Measurements from ENCODE around the gene SPRYD4.

Gene SPRYD4

DNA sequence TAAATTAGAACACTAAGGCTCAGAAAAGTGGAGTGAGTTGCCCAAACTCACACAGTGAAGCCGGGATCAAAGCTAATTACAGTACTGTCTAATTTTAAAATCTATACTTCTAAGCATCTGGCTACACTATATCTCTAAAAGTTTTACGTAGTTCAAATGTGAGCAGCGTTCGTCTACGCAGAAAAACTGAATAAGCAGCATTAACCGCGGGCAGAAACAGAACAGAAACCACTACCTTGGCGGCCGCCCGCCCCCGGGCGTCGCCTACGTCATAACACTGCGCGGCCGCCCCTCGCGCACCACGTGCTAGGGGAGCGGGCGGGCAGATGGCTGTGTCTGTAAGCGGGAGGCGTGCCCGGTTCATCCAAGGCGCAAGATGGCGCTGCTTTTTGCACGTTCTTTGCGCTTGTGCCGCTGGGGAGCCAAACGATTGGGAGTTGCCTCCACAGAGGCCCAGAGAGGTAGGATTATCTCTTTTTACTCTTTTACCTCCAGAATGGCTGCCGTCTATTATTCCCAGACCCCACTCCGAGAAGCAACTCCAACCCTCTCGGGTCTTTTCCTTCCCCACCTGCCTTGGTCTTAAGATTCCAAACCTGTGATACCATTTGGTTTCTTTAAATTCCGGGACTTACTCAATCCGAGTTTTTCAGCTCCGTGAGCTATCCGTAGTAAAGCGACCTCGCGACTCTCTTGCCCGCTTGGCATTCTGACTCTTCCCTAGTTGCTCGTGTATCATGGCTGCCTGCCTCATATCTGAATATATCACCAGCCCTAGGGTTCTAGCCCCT is at the start of gene SPRYD4:
Gene SPRYD4, plus strand, starts transcription at position 363 of the 791 bp plus-strand sequence. Its CDS starts 14 bp downstream, at position 377.
- no peaks in the 10 kb centered on the region for H4K20me1 ChIP-seq (ENCODE audit: control insufficient read depth, insufficient read depth, low read depth, low read length)
- peak within 1 kb of the TSS; percentile 61 for H3K27ac ChIP-seq (ENCODE audit: low read depth, low read length)
- no peaks in the 10 kb centered on the region for H3K9me3 ChIP-seq (ENCODE audit: control insufficient read depth, insufficient read depth, low read length)
- H3K27me3 ChIP-seq (ENCODE audit: control insufficient read depth, low read length): no peaks in the 10 kb centered on the region
- peaks cover 5% of the 10 kb centered on the region; the same call in 1 of the 2 replicates for H3F3A ChIP-seq (ENCODE audit: control insufficient read depth, insufficient read depth)
- peaks cover 46% of the 10 kb centered on the region for H3K4me1 ChIP-seq (ENCODE audit: control insufficient read depth, low read length)
- peak within 1 kb of the TSS; percentile 92 for H3K4me2 ChIP-seq (ENCODE audit: low read length)
- H3K79me2 ChIP-seq (ENCODE audit: control insufficient read depth, low read length): peaks cover 37% of the 10 kb centered on the region
- TF ChIP-seq EZH2phosphoT487 (IDR thresholded peaks at IDR 0.05; ENCODE audit: borderline replicate concordance, low read length) (no peak), CTCF (IDR thresholded peaks at IDR 0.05; ENCODE audit: low read depth, low read length, poor library complexity, severe bottlenecking) (peak; percentile 66)
- H3K9me2 ChIP-seq (replicated peaks; ENCODE audit: control insufficient read depth, low read length): no peaks in the 10 kb centered on the region
- peaks cover 40% of the 10 kb centered on the region for H3K36me3 ChIP-seq (ENCODE audit: control insufficient read depth, low read length)
- peak within 1 kb of the TSS; percentile 93 for H3K4me3 ChIP-seq (ENCODE audit: low read length)

DNA sequence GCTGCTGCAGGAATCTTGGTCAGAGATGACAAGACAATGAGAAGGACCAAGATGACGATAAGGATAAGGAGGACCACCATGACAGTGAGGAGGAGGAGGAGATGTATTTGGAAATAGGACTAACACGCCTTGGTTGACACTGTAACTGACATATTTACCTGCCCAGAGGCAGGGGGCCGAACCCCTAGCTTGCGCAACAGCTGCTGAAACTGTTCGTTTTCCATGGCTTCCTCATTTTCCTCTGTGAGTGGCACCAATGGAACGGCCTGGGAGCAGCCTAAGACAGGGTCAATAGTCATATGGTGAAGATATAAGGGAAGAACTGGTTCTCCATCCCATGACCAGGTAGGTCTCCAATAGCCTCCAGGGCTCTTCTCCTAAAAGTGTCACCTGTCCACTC is 48.0 kb upstream of the SPRYD4 start:
- no peaks in the 10 kb centered on the region for H3K9me3 ChIP-seq (ENCODE audit: control insufficient read depth, insufficient read depth, low read length)
- no peaks in the 10 kb centered on the region for H3K27me3 ChIP-seq (ENCODE audit: control insufficient read depth, low read length)
- no peak overlapping the region for H3K27ac ChIP-seq (ENCODE audit: low read depth, low read length)
- H3K36me3 ChIP-seq (ENCODE audit: control insufficient read depth, low read length): peaks cover 89% of the 10 kb centered on the region
- TF ChIP-seq EZH2phosphoT487 (IDR thresholded peaks at IDR 0.05; ENCODE audit: borderline replicate concordance, low read length) (no peak), CTCF (IDR thresholded peaks at IDR 0.05; ENCODE audit: low read depth, low read length, poor library complexity, severe bottlenecking) (no peak)
- no peaks in the 10 kb centered on the region for H3K9me2 ChIP-seq (replicated peaks; ENCODE audit: control insufficient read depth, low read length)
- H3K79me2 ChIP-seq (ENCODE audit: control insufficient read depth, low read length): no peaks in the 10 kb centered on the region
- H3K4me1 ChIP-seq (ENCODE audit: control insufficient read depth, low read length): no peaks in the 10 kb centered on the region
- no peak overlapping the region for H3K4me3 ChIP-seq (ENCODE audit: low read length)
- no peak overlapping the region for H3K4me2 ChIP-seq (ENCODE audit: low read length)
- H3F3A ChIP-seq (ENCODE audit: control insufficient read depth, insufficient read depth): no peaks in the 10 kb centered on the region
- no peaks in the 10 kb centered on the region for H4K20me1 ChIP-seq (ENCODE audit: control insufficient read depth, insufficient read depth, low read depth, low read length)

GRCh38 chr12:56425193-56425592 is 43.2 kb upstream of the SPRYD4 start:
- Histone ChIP-seq H3K27ac (ENCODE audit: low read depth, low read length) (no peak overlapping the region), H3K9me2 (replicated peaks; ENCODE audit: control insufficient read depth, low read length) (no peaks in the 10 kb centered on the region), H3K9me3 (ENCODE audit: control insufficient read depth, insufficient read depth, low read length) (no peaks in the 10 kb centered on the region), H3K4me1 (ENCODE audit: control insufficient read depth, low read length) (no peaks in the 10 kb centered on the region), H3K27me3 (ENCODE audit: control insufficient read depth, low read length) (no peaks in the 10 kb centered on the region), H3K79me2 (ENCODE audit: control insufficient read depth, low read length) (no peaks in the 10 kb centered on the region), H4K20me1 (ENCODE audit: control insufficient read depth, insufficient read depth, low read depth, low read length) (no peaks in the 10 kb centered on the region), H3K4me2 (ENCODE audit: low read length) (no peak overlapping the region), H3K4me3 (ENCODE audit: low read length) (no peak overlapping the region), H3F3A (ENCODE audit: control insufficient read depth, insufficient read depth) (no peaks in the 10 kb centered on the region), H3K36me3 (ENCODE audit: control insufficient read depth, low read length) (peaks cover 88% of the 10 kb centered on the region)
- no peak for TF ChIP-seq EZH2phosphoT487 (IDR thresholded peaks at IDR 0.05; ENCODE audit: borderline replicate concordance, low read length)

- Histone ChIP-seq H3K27ac (ENCODE audit: low read depth, low read length) (no peak overlapping the region), H3K9me3 (ENCODE audit: control insufficient read depth, insufficient read depth, low read length) (no peaks in the 10 kb centered on the region), H3K79me2 (ENCODE audit: control insufficient read depth, low read length) (no peaks in the 10 kb centered on the region), H3K4me3 (ENCODE audit: low read length) (no peak overlapping the region), H3K36me3 (ENCODE audit: control insufficient read depth, low read length) (peaks cover 88% of the 10 kb centered on the region), H3F3A (ENCODE audit: control insufficient read depth, insufficient read depth) (no peaks in the 10 kb centered on the region), H3K4me2 (ENCODE audit: low read length) (no peak overlapping the region), H3K4me1 (ENCODE audit: control insufficient read depth, low read length) (no peaks in the 10 kb centered on the region), H3K9me2 (replicated peaks; ENCODE audit: control insufficient read depth, low read length) (no peaks in the 10 kb centered on the region), H3K27me3 (ENCODE audit: control insufficient read depth, low read length) (no peaks in the 10 kb centered on the region), H4K20me1 (ENCODE audit: control insufficient read depth, insufficient read depth, low read depth, low read length) (no peaks in the 10 kb centered on the region)
- no peak for TF ChIP-seq EZH2phosphoT487 (IDR thresholded peaks at IDR 0.05; ENCODE audit: borderline replicate concordance, low read length)
- TF ChIP-seq CTCF (IDR thresholded peaks at IDR 0.05; ENCODE audit: low read depth, low read length, poor library complexity, severe bottlenecking): no peak
These were observed 42.4 kb upstream of the SPRYD4 start for GRCh38 chr12:56425940-56426438.
